HG02943 (cell line): ENCODE measurements around the gene GHSR.

ENCODE experiments used
- ATAC-seq: cut with Tn5 transposase; IDR thresholded peaks from one replicate; pipeline ENCODE4 v1.9.1; 2021; ENCODE audit warnings: mild to moderate bottlenecking, low read depth, moderate library complexity; ENCODE audit not compliant: unreplicated experiment

The GHSR gene

GRCh38 chr3:172447611-172448579 lies at the start of gene GHSR:
GHSR (minus strand) TSS chr3:172448456; CDS start chr3:172448413, 43 bp downstream.
- no peak for ATAC-seq

GRCh38 chr3:172490198-172490669 lies 42.0 kb upstream of the GHSR start:
- peak; percentile 79 for ATAC-seq

- ATAC-seq: no peak
These were observed 29.9 kb upstream of the GHSR start for GRCh38 chr3:172478116-172478515.

GRCh38 chr3:172476347-172476746 lies 28.1 kb upstream of the GHSR start:
- no peak for ATAC-seq

GRCh38 chr3:172475703-172476102 lies 27.4 kb upstream of the GHSR start:
- no peak for ATAC-seq

- ATAC-seq: no peak
These were observed 23.6 kb upstream of the GHSR start for GRCh38 chr3:172471903-172472302.

- no peak for ATAC-seq
These were observed 22.3 kb upstream of the GHSR start for GRCh38 chr3:172470588-172470987.

- ATAC-seq: no peak
These were observed 19.0 kb upstream of the GHSR start for GRCh38 chr3:172467170-172467824.

- ATAC-seq: no peak
These were observed 18.4 kb upstream of the GHSR start for GRCh38 chr3:172466553-172467130.

GRCh38 chr3:172465281-172465680 lies 17.0 kb upstream of the GHSR start:
- no peak for ATAC-seq

GRCh38 chr3:172464306-172464705 lies 16.1 kb upstream of the GHSR start:
- ATAC-seq: no peak

- no peak for ATAC-seq
These were observed 13.4 kb upstream of the GHSR start for GRCh38 chr3:172461530-172462138.

- ATAC-seq: no peak
These were observed 8.1 kb upstream of the GHSR start for GRCh38 chr3:172456404-172456803.

- no peak for ATAC-seq
These were observed 5.9 kb upstream of the GHSR start for GRCh38 chr3:172454180-172454579.

- ATAC-seq: no peak
These were observed 1.4 kb upstream of the GHSR start for GRCh38 chr3:172449466-172450149.

- ATAC-seq: no peak
These were observed 607 bp upstream of the GHSR start for GRCh38 chr3:172448661-172449465.

GRCh38 chr3:172446198-172446597 lies 2.1 kb downstream of the GHSR start:
- ATAC-seq: no peak

- no peak for ATAC-seq
These were observed 3.4 kb downstream of the GHSR start for GRCh38 chr3:172444821-172445220.

GRCh38 chr3:172442606-172443005 lies 5.7 kb downstream of the GHSR start:
- no peak for ATAC-seq
